ENCODE measurements around the gene NXNL1. TPM values are rescaled to one million over a fixed set of nuclear protein-coding genes. Genes with fewer than 3 reads are reported as not detected.

NXNL1 gene
- total and polyA plus RNA-seq, 9 of the 15 experiments (the other 6 are each of a cell fraction or from before 2014, with no cell fraction given), result not detected

DNA sequence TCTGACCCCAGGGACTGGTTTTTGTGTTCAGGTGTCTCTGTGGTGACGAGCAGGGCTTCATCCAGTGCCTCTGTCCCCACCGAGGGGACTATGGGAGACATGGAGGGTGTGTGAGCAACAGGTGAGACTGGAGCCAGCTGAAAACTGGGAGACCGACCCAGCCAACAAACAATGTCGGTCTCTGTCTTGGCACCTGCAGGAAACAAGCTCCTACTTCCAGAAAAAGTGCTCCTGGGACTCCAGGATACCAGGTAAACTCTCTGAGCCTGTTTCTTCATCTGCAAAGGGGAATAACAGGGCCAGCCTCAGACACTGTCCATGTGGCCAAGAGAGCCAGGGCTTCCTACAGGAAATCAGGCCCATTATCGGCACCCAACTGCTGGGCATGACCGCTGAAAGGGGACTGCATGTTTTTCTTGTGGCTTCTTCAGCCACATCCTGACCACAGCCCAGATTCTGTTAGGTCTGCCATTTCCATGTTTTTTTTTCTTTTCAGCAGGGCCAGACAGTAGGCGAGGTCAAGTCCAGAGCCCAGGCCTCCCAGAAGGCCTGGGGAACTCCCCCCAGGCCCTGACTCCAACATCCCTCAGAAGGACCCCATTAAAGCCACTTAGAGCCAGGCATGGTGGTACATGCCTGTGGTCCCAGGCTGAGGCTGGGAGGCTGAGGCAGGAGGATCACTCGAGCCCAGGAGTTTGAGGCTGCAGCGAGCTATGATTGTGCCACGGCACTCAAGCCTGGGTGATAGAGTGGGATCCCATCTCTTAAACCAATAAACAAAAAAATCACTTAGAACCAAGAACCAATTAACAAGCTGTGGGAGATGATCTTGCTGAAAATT lies 54.5 kb downstream of the NXNL1 start (continued):
- TF ChIP-seq, protein P1, sequence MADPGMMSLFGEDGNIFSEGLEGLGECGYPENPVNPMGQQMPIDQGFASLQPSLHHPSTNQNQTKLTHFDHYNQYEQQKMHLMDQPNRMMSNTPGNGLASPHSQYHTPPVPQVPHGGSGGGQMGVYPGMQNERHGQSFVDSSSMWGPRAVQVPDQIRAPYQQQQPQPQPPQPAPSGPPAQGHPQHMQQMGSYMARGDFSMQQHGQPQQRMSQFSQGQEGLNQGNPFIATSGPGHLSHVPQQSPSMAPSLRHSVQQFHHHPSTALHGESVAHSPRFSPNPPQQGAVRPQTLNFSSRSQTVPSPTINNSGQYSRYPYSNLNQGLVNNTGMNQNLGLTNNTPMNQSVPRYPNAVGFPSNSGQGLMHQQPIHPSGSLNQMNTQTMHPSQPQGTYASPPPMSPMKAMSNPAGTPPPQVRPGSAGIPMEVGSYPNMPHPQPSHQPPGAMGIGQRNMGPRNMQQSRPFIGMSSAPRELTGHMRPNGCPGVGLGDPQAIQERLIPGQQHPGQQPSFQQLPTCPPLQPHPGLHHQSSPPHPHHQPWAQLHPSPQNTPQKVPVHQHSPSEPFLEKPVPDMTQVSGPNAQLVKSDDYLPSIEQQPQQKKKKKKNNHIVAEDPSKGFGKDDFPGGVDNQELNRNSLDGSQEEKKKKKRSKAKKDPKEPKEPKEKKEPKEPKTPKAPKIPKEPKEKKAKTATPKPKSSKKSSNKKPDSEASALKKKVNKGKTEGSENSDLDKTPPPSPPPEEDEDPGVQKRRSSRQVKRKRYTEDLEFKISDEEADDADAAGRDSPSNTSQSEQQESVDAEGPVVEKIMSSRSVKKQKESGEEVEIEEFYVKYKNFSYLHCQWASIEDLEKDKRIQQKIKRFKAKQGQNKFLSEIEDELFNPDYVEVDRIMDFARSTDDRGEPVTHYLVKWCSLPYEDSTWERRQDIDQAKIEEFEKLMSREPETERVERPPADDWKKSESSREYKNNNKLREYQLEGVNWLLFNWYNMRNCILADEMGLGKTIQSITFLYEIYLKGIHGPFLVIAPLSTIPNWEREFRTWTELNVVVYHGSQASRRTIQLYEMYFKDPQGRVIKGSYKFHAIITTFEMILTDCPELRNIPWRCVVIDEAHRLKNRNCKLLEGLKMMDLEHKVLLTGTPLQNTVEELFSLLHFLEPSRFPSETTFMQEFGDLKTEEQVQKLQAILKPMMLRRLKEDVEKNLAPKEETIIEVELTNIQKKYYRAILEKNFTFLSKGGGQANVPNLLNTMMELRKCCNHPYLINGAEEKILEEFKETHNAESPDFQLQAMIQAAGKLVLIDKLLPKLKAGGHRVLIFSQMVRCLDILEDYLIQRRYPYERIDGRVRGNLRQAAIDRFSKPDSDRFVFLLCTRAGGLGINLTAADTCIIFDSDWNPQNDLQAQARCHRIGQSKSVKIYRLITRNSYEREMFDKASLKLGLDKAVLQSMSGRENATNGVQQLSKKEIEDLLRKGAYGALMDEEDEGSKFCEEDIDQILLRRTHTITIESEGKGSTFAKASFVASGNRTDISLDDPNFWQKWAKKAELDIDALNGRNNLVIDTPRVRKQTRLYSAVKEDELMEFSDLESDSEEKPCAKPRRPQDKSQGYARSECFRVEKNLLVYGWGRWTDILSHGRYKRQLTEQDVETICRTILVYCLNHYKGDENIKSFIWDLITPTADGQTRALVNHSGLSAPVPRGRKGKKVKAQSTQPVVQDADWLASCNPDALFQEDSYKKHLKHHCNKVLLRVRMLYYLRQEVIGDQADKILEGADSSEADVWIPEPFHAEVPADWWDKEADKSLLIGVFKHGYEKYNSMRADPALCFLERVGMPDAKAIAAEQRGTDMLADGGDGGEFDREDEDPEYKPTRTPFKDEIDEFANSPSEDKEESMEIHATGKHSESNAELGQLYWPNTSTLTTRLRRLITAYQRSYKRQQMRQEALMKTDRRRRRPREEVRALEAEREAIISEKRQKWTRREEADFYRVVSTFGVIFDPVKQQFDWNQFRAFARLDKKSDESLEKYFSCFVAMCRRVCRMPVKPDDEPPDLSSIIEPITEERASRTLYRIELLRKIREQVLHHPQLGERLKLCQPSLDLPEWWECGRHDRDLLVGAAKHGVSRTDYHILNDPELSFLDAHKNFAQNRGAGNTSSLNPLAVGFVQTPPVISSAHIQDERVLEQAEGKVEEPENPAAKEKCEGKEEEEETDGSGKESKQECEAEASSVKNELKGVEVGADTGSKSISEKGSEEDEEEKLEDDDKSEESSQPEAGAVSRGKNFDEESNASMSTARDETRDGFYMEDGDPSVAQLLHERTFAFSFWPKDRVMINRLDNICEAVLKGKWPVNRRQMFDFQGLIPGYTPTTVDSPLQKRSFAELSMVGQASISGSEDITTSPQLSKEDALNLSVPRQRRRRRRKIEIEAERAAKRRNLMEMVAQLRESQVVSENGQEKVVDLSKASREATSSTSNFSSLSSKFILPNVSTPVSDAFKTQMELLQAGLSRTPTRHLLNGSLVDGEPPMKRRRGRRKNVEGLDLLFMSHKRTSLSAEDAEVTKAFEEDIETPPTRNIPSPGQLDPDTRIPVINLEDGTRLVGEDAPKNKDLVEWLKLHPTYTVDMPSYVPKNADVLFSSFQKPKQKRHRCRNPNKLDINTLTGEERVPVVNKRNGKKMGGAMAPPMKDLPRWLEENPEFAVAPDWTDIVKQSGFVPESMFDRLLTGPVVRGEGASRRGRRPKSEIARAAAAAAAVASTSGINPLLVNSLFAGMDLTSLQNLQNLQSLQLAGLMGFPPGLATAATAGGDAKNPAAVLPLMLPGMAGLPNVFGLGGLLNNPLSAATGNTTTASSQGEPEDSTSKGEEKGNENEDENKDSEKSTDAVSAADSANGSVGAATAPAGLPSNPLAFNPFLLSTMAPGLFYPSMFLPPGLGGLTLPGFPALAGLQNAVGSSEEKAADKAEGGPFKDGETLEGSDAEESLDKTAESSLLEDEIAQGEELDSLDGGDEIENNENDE (IDR thresholded peaks at IDR 0.05; ENCODE audit: low read depth, low read length), result no peak
- TF ChIP-seq NEUROD1 (IDR thresholded peaks at IDR 0.05; ENCODE audit: borderline replicate concordance, low read depth, low read length, partially characterized antibody) (peak; percentile 8), ZKSCAN1 (IDR thresholded peaks at IDR 0.05; ENCODE audit: low read depth, low read length) (no peak), NCOA6 (IDR thresholded peaks at IDR 0.05) (no peak), DNMT1 (IDR thresholded peaks at IDR 0.05) (peak; percentile 64; the same call in 1 of the 2 replicates), SP2 (IDR thresholded peaks at IDR 0.05; ENCODE audit: extremely low read depth, low read depth, low read length, poor library complexity, severe bottlenecking) (no peak), SPI1 (IDR thresholded peaks at IDR 0.05; ENCODE audit: borderline replicate concordance, low read depth, low read length) (no peak), CBX1 (IDR thresholded peaks at IDR 0.05; ENCODE audit: low read depth) (0 out of 2 replicates have a peak, but pooled peaks have one; percentile 12), RBM39 (optimal IDR thresholded peaks at IDR 0.05; ENCODE audit: low read depth, low read length) (no peak), KLF6 (CRISPR knock-in tag; IDR thresholded peaks at IDR 0.05; ENCODE audit: borderline replicate concordance) (0 out of 2 replicates have a peak, but pooled peaks have one; percentile 23)
- TF ChIP-seq, protein P2, sequence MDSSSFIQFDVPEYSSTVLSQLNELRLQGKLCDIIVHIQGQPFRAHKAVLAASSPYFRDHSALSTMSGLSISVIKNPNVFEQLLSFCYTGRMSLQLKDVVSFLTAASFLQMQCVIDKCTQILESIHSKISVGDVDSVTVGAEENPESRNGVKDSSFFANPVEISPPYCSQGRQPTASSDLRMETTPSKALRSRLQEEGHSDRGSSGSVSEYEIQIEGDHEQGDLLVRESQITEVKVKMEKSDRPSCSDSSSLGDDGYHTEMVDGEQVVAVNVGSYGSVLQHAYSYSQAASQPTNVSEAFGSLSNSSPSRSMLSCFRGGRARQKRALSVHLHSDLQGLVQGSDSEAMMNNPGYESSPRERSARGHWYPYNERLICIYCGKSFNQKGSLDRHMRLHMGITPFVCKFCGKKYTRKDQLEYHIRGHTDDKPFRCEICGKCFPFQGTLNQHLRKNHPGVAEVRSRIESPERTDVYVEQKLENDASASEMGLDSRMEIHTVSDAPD (CRISPR knock-in tag; IDR thresholded peaks at IDR 0.05), result no peak
- TF ChIP-seq, protein P3, sequence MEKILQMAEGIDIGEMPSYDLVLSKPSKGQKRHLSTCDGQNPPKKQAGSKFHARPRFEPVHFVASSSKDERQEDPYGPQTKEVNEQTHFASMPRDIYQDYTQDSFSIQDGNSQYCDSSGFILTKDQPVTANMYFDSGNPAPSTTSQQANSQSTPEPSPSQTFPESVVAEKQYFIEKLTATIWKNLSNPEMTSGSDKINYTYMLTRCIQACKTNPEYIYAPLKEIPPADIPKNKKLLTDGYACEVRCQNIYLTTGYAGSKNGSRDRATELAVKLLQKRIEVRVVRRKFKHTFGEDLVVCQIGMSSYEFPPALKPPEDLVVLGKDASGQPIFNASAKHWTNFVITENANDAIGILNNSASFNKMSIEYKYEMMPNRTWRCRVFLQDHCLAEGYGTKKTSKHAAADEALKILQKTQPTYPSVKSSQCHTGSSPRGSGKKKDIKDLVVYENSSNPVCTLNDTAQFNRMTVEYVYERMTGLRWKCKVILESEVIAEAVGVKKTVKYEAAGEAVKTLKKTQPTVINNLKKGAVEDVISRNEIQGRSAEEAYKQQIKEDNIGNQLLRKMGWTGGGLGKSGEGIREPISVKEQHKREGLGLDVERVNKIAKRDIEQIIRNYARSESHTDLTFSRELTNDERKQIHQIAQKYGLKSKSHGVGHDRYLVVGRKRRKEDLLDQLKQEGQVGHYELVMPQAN (IDR thresholded peaks at IDR 0.05; ENCODE audit: borderline replicate concordance), result 0 out of 2 replicates have a peak, but pooled peaks have one; percentile 1
